A549 (cell line): ENCODE data around the gene ACBD7.

Experiments
- CEBPB ChIP-seq, 2 experiments: fragments of >200 bp in 1 of 2; sonication (Bioruptor Twin) in 1 of 2; formaldehyde crosslinking in 1 of 2; IDR thresholded peaks; 2 replicates each; pipeline ENCODE4 v1.6.1; 2012 to 2016
- ELK1 ChIP-seq: fragments of 150-350 bp; IDR thresholded peaks from 2 replicates; pipeline ENCODE4 v1.6.1; 2014; ENCODE audit warnings: low read depth, mild to moderate bottlenecking, low read length
- EP300 ChIP-seq, 2 experiments: fragments of >200 bp; sonication (Bioruptor Twin); formaldehyde crosslinking; IDR thresholded peaks; 2 replicates in 1 of 2; 3 replicates in 1 of 2; pipeline ENCODE4 v1.6.1; 2016 to 2017
- ESRRA ChIP-seq: fragments of 150-350 bp; IDR thresholded peaks from 2 replicates; pipeline ENCODE4 v1.6.1; 2014; ENCODE audit warnings: mild to moderate bottlenecking, low read length, borderline replicate concordance
- NFE2L2 ChIP-seq: fragments of 150-350 bp; conservative IDR thresholded peaks from 2 replicates; pipeline ENCODE4 v1.6.1; 2014; ENCODE audit warnings: low read length
- POLR2A ChIP-seq: IDR thresholded peaks from 2 replicates; pipeline ENCODE4 v1.6.1; 2012; ENCODE audit warnings: mild to moderate bottlenecking, low read length
- RFX5 ChIP-seq: fragments of 450-650 bp; IDR thresholded peaks from 2 replicates; pipeline ENCODE4 v1.7.1; 2014; ENCODE audit warnings: antibody characterized with exemption, mild to moderate bottlenecking, moderate library complexity
- RNF2 ChIP-seq: fragments of 200-600 bp; sonication (generic); IDR thresholded peaks from 2 replicates; pipeline ENCODE4 v1.6.1; 2016; ENCODE audit warnings: low read depth, mild to moderate bottlenecking, antibody characterized with exemption, moderate library complexity, borderline replicate concordance
- TP53 ChIP-seq: fragments of 250-450 bp; sonication (Bioruptor Pico); IDR thresholded peaks from 2 replicates; pipeline ENCODE4 v1.5.0; 2021; ENCODE audit warnings: mild to moderate bottlenecking, moderate library complexity
- ZFP36 ChIP-seq: fragments of 450-650 bp; IDR thresholded peaks from 2 replicates; pipeline ENCODE4 v1.6.1; 2014; ENCODE audit warnings: borderline replicate concordance; ENCODE audit not compliant: partially characterized antibody
- ZSCAN20 ChIP-seq: fragments of 250-450 bp; sonication (Bioruptor Pico); IDR thresholded peaks from 2 replicates; pipeline ENCODE4 v1.8.0; 2022; ENCODE audit warnings: mild to moderate bottlenecking, moderate library complexity
- TF ChIP-seq, protein P1 (sequence below): fragments of >200 bp; sonication (Bioruptor Twin); formaldehyde crosslinking; IDR thresholded peaks from 3 replicates; pipeline ENCODE4 v1.5.1; 2016
- TF ChIP-seq, protein P2 (sequence below): IDR thresholded peaks from 2 replicates; pipeline ENCODE4 v1.6.1; 2012

GRCh38 chr10:15131330-15131729 lies 42.8 kb upstream of the ACBD7 start:
- TF ChIP-seq TP53 (CRISPR knock-in tag), result no peak
- TF ChIP-seq, protein P1, sequence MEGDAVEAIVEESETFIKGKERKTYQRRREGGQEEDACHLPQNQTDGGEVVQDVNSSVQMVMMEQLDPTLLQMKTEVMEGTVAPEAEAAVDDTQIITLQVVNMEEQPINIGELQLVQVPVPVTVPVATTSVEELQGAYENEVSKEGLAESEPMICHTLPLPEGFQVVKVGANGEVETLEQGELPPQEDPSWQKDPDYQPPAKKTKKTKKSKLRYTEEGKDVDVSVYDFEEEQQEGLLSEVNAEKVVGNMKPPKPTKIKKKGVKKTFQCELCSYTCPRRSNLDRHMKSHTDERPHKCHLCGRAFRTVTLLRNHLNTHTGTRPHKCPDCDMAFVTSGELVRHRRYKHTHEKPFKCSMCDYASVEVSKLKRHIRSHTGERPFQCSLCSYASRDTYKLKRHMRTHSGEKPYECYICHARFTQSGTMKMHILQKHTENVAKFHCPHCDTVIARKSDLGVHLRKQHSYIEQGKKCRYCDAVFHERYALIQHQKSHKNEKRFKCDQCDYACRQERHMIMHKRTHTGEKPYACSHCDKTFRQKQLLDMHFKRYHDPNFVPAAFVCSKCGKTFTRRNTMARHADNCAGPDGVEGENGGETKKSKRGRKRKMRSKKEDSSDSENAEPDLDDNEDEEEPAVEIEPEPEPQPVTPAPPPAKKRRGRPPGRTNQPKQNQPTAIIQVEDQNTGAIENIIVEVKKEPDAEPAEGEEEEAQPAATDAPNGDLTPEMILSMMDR, result no peak
- TF ChIP-seq, protein P2, sequence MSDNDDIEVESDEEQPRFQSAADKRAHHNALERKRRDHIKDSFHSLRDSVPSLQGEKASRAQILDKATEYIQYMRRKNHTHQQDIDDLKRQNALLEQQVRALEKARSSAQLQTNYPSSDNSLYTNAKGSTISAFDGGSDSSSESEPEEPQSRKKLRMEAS, result no peak
- TF ChIP-seq ZSCAN20, result no peak
- TF ChIP-seq ELK1, result no peak
- no peak for TF ChIP-seq RFX5
- TF ChIP-seq EP300 (IDR thresholded peaks at IDR 0.05), result no peak
- no peak for TF ChIP-seq CEBPB (IDR thresholded peaks at IDR 0.05)
- no peak for TF ChIP-seq POLR2A
- TF ChIP-seq ZFP36, result no peak
- TF ChIP-seq RNF2, result no peak
- TF ChIP-seq NFE2L2, result no peak
- no peak for TF ChIP-seq ESRRA
